ENCODE results near the gene OXSR1.

Gene OXSR1

DNA sequence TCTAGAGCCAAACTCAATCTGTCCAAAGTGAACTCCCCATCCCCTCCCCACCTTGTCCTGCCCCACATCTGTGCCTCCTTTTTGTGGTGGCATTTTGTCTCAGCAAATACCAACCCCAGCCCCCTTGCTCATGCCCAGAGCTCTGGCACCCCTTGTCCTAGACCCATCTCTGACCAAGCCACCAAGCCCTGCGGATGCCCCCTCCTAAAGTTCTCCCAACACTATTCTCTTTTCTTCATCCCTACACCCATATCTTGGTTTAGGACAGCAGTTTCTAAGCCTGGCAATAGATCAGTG, 46.1 kb upstream of the OXSR1 start:
- DNase-seq (ENCODE audit: low read depth): no peak
- TF ChIP-seq, protein P1, sequence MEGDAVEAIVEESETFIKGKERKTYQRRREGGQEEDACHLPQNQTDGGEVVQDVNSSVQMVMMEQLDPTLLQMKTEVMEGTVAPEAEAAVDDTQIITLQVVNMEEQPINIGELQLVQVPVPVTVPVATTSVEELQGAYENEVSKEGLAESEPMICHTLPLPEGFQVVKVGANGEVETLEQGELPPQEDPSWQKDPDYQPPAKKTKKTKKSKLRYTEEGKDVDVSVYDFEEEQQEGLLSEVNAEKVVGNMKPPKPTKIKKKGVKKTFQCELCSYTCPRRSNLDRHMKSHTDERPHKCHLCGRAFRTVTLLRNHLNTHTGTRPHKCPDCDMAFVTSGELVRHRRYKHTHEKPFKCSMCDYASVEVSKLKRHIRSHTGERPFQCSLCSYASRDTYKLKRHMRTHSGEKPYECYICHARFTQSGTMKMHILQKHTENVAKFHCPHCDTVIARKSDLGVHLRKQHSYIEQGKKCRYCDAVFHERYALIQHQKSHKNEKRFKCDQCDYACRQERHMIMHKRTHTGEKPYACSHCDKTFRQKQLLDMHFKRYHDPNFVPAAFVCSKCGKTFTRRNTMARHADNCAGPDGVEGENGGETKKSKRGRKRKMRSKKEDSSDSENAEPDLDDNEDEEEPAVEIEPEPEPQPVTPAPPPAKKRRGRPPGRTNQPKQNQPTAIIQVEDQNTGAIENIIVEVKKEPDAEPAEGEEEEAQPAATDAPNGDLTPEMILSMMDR (conservative IDR thresholded peaks at IDR 0.05; ENCODE audit: low read depth, low read length): no peak

DNA sequence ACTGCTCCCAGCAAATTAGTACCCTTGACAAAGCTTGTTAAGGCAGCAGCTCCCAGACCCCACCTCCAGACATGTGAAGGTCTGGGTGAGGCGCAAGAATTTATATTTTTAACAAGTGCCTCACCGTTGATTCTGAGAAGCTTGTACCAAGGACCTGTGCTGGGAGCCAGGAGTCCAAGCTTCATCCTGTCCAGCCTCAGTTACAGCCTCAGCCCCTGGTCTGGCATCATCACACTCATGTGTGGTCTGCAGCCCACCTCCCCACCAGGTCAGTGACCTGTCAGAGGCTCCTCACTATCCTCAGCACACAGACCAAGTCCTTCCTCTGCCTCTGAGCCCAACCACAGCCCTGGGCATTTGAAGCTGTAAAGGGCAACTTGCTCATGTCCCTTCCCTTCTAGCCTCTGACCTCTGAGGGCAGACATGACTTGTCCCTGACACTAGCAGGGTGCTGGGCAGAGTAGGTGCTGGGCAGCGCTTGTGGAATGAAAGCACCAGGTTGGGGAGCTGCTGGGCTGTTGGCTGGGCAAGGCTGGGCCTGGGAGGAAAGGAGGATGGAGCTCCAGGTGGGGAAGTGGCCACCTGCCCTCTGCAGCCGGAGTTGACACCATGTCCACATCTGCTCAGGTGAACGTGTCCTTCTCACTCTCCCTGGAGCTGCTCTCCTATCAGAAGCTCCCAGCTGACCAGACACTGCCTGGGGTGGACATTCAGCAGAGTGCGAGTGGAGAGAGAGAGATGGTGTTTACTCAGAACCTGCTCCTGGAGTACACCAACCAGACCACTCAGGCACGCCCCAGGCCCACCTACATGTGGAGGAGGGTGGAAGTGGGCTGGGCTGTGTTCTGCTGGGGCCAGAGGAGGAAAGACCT, 45.3 kb upstream of the OXSR1 start:
- no peak overlapping the region for H3K4me3 ChIP-seq (ENCODE audit: low read length)
- DNase-seq (ENCODE audit: low read depth): no peak
- TF ChIP-seq, protein P1 (conservative IDR thresholded peaks at IDR 0.05; ENCODE audit: low read depth, low read length): no peak

More for the DNA sequence above, 46.1 kb upstream of the OXSR1 start:
- no peak overlapping the region for H3K4me3 ChIP-seq (ENCODE audit: low read length)

DNA sequence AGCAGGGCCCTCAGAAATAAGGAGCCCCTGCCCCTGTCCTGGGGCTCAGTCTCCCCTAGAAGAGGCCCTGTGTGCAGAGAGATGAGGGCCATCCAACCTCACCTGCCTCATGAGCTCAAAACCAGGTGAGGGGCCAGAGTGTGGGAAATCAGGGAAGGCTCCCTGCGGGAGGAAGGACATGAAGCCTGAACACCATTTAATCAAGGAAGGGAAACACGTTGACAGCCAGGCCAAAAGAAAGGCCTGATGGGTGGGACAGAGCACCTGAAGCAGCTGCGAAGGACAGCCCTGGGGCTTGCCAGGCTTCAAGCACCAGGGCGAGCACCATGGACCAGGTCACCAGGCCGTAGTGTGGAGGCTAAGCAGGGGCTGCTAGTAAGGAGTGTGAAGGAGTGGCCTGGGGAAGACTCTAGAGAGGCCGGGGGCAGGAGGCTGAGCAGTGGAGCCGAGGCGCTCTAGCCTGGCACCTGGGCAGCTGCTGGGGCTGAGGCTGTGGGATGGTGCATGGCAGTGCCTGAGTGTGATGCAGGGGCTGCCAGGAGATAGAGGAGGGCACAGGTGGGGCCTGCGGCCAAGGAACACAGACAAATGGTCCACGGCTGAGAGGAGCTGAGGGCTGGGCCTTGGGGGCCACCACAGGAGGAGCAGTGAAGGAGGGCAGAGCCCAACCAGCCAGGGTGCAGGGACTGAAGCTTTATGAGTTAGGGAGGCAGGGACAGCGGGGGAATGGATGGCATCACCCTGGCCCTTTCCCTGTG, 44.5 kb upstream of the OXSR1 start:
- H3K4me3 ChIP-seq (ENCODE audit: low read length): no peak overlapping the region
- TF ChIP-seq, protein P1 (conservative IDR thresholded peaks at IDR 0.05; ENCODE audit: low read depth, low read length): no peak
- DNase-seq (ENCODE audit: low read depth): no peak

DNA sequence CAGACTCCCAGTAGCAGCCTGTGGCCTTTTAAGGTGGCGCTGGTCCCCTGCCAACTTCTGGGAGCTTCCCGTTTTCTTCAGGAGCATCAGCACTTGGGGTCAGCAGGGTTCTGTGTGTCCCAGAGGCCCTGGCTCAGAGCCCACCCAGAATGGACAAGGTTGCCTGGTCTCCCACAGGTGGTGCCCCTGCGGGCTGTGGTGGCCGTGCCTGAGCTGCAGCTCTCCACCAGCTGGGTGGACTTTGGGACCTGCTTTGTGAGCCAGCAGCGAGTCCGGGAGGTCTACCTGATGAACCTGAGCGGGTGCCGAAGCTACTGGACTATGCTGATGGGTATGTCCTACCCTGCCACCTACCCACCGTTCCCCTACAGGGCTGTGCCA, 43.9 kb upstream of the OXSR1 start:
- H3K4me3 ChIP-seq (ENCODE audit: low read length): no peak overlapping the region
- DNase-seq (ENCODE audit: low read depth): no peak
- TF ChIP-seq, protein P1 (conservative IDR thresholded peaks at IDR 0.05; ENCODE audit: low read depth, low read length): no peak

DNA sequence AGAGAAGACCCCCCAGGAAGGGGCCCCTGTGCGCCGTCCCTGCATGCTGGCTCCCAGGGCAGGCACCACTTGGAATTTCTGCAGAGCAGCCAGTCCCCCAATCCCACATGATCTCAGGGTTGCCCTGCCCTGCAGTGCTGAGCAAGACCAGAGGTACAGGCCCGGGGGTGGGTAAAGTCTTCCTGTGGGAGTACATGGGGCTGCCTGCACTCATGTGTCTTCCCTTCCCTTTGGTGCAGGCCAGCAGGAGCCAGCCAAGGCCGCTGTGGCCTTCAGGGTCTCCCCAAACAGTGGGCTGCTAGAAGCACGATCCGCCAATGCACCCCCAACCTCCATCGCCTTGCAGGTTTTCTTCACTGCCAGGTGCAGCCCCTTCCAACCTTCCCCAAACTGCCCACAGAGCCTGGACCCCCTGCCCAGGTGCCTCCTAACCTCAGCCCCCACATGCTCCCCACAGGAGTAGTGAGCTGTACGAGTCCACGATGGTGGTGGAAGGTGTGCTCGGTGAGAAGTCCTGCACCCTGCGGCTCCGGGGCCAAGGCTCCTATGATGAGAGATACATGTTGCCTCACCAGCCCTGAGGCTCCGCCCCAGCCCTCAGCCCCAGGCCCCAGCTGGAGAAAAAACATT, 43.4 kb upstream of the OXSR1 start:
- no peak for DNase-seq (ENCODE audit: low read depth)
- no peak overlapping the region for H3K4me3 ChIP-seq (ENCODE audit: low read length)
- TF ChIP-seq, protein P1 (conservative IDR thresholded peaks at IDR 0.05; ENCODE audit: low read depth, low read length): no peak

DNA sequence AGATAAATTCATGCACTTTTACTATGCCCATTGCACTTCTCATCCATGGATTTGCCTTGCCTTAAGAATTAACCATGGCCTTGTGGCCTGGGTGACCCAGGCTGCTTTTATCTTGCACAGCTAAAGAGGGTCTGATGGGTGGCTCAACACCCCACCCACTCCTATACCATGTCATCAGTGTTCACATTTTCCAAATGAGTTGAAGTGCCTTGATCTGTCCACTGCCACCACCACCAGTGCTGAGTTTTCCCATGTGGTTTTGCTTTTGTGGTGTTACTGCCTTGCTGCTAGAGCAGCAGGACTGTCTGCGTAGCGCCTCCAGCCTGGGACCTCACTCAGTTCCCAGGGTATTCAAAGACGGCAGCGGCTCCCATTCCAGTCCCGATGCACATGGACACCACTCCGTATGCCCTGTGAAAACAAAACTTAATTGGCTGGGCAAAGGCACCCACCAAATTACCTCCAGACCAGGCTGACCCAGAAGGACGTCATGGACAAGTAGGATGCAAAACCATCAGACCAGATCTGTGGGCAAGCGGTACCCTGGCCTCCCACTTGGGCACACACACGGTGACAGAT, 42.5 kb upstream of the OXSR1 start:
- H3K4me3 ChIP-seq (ENCODE audit: low read length): no peak overlapping the region
- TF ChIP-seq, protein P1 (conservative IDR thresholded peaks at IDR 0.05; ENCODE audit: low read depth, low read length): no peak
- DNase-seq (ENCODE audit: low read depth): no peak

All from retinal pigment epithelial cell (primary cell).